ENCODE data around the gene RALGPS2.

GRCh38 chr1:178682429-178682828, 42.6 kb upstream of the RALGPS2 start:
- TF ChIP-seq CTCF (conservative IDR thresholded peaks at IDR 0.05; ENCODE audit: low read depth, low read length) (no peak), EZH2 (IDR thresholded peaks at IDR 0.05; ENCODE audit: low read length, unreplicated experiment) (no peak), EZH2phosphoT487 (IDR thresholded peaks at IDR 0.05; ENCODE audit: borderline replicate concordance, low read length) (no peak)

Measured in PC-3 (cell line).